HG02973 (cell line): ENCODE measurements around the gene PRKN.

Experiments
- ATAC-seq: cut with Tn5 transposase; IDR thresholded peaks from one replicate; pipeline ENCODE4 v1.9.1; 2021; ENCODE audit warnings: moderate library complexity; ENCODE audit not compliant: unreplicated experiment

Gene PRKN

DNA sequence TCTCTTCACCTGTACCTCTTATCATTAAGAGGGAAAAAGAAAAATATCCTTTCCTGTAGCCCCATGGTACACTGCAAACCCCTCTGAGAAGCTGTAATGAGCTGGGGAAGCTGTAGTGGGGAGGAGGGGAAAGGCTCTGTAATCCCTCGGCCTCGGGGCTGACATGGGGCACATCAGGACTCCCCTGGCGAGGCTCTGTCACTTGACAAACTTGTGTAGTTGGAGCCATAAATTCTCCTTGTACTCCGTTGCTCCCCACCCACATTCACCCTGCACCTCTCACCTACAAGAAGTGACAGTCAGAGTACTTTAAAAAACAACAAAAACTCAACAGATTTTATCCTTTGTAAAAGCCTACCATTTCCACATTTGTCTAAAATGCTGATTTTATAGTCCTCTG, 978.0 kb downstream of the PRKN start:
- no peak for ATAC-seq

DNA sequence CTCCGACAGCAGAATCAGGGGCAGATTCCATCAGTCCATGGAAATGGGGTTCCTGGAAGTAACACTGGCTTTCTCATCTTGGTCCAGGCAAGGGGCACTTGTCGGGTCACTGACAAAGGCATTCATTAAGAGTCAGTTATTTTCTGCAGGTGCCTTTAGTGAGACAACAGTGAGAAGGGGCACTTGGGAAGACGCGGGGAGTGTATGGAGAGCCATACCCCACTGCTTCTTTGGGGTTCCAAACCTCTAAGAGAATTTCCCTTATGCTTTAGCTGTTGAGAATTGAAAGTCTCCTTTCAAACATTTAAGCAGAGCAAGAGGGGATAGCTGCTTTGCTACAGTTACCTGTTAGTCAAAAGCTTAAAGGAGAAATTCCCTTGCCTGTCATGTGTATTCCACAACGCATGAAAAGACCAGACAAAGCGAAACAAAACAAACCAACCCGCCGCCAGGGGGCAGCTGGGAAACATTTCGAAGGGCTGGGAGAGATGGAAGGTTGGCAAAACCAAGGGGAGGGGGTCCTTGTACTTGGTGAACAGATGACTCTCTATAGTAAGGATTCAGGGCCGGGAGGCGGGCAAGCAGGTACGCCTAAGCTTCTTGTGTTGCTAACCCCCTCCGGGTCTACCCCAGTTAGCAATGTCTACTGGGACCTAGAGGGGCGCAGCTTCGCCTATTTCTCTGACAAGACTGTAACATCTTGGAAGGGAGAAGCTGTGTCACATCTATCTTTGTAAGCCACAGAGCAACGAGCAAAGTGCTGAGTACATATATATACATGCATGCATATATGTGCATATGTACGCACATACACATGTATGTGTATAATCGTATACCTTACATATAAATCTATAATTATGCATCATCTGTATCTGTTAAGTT, 978.8 kb downstream of the PRKN start:
- ATAC-seq, result no peak

DNA sequence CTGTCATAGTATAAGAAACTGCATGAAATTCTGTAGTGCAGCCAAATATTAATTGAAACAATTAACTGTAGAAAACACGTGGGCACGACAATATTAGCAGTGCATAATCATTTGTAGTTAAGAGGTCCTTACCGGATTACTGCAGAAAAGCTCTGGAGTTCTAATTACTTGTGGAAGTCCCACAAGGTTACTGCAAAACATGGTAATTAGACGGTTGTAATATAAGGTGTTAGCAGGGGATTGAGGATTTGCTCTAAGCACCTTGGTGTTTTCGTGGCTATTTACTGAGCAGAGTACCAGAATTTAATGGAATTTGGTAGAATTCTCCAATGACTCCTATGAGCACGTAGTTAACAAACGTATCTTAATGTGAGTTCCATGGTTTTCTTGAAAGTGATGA, 980.1 kb downstream of the PRKN start:
- no peak for ATAC-seq

DNA sequence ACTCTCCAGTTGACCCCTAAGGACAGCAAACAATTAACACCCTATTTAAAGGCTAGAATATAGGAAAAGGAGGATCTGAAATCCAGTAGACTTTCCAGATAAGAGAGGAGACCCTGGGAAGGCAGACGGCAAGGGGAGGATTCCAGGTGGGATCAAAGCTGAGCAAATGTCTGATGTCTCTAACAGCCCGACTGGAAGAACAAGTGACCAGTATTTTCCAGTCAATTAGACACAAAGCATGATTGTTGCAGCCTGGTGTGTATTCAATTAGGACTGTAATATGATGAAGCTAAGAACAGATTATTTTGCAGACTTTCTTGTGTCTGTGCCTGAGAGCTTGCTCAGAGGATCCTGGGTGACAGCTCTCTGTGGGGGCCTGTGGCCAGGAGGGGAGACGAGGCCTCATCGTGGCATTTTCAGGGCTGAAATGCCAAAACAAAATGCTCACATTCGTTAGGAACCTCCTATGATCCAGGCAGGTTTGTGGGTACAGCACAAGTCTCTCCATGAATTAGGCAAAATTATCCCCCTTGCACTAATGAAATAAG, 981.9 kb downstream of the PRKN start:
- ATAC-seq, result no peak

DNA sequence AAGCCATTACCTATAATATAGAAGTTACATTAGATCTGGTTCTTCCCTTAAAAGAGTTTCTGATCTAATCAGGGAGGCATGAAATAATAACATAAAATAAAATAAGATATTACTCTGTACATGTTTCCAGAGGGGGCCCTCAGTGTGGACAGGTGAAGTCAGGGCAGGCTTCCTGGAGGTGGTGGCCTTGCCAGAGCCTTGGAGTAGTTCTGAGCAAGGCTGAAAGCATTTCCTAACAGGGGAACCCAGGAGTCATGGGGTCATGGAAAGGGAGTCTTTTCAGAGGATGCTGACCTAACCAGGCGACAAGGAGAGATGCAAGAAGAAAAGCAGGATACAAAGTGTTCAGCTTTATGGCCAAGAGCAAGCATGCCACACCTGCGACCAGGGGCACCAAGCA, 982.4 kb downstream of the PRKN start:
- no peak for ATAC-seq

DNA sequence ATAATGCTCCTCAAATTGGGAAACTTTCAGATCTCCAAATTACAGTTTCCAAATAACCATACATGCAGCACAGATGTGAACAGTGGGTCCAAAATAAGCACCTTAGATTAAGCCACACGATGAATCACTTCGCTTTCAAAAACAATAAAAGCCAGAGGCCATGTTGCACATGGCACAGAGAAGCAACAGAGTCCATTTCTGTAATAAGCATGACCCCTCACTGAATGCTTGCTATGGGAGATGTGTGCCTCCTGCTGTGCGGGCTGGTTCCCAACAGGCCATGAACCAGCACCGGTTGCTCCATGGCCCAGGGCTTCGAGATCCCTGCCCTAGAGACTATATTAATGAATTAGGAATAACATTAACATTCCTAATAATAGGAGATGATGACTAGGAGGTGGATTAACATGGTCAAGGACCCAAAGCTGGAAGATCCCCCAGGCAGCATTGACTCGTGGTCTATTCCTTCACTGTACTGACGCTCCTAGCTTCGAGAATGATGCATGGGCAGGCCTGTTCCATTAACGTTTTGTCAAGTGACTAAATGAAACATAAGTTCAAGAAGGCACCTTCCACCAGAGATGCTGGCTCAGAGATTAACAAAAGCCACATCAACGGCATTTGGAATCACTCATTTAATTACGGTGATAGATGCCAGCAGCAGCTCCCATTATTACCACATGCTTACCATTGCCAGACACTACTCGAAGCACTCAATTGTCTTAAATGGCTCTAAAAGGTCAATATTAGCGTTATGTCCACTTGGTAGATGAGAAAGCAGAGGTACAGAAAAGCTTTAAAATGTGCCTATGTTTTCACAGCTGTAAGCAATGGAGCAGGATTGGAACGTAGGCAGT, 983.1 kb downstream of the PRKN start:
- no peak for ATAC-seq

DNA sequence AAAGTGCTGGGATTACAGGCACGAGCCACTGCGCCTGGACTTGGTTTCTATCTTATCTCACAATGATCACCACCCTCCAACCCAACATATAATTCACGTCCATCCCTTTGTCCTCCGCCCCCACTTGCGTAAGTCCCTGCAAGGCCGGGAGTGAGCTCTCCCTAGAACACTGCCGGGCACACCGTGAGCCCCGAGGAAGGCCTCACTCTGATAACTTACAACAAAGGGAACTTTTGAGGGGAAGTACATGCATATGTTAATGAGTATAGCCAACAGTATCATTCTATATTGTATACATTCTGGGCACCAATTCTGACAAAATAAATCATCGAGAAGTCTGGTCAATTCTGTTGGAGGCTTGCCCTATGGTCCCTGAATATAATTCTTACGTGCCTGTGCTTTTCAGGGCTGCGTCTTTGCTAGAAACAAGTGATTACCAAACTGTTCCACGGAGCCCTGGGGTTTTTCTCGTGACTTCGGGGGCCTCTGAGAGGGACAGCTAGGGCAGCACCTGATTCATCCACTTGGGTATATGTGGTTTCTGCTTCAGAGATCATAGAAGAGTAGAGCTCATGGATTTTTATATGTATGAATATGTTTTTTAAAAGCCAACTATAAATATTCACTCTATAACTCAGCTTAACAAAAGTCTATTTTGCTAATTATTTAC, 983.9 kb downstream of the PRKN start:
- no peak for ATAC-seq

DNA sequence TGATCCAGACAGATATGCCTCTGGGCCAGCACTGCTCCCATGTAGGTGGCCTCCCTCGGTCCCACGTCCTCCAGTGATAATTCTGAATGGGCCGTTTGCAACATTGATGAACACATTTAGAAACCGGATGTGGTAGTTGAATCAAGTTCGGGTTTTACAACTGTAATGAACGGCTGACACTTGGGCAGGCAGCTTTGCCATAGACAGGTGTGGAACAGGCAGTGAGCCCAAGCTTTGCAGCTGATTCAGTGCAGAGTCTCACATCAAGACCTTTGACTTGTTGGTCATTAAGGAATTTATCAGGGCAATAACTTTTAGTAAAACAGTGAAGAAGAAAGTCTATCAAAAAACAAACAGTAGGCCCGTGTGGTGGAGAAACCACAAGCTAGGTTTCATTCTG, 987.1 kb downstream of the PRKN start:
- ATAC-seq, result no peak

DNA sequence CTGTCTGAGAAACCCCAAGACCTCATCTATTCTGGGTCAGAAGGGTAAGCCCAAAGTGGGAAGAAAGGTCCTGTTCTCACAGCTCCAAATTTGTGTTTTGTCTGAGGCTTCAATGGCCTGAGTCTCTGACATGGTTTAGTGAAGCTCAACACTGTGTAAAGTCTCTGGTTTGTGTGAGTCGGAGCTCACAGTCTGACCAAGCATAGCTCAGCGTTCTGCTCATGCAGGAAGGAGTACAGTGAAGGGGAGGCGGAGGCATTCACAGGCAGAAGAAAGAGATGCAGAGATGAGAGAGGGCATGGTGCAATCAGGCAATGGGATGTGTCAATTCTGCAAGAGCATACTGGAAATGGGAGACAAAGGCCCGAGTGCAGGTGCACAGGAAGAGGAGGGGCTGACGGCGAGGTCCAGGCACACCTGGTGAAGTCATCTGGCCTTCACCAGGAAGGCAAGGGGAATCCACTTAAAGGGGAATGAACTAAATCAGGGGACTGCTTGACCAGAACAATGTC, 990.7 kb downstream of the PRKN start:
- ATAC-seq, result no peak

DNA sequence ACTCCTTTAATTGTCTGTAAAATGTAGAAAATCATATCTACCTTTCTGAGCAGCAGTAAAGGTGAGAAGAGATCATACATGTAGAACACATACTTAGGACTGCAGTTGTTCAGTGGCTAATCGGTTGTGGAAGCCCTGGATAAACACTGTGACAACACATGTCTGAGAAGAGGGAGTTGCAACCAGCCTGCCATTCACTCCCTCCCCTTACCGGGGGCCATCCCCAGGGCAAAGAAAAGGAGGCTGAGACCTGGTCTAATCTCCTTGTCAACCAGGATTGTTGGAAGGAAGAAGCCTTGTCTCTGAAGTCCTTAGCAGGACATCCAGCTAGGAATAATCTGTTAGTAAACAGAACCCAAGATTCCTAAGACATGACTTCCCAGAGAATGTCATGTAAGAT, 991.2 kb downstream of the PRKN start:
- no peak for ATAC-seq

DNA sequence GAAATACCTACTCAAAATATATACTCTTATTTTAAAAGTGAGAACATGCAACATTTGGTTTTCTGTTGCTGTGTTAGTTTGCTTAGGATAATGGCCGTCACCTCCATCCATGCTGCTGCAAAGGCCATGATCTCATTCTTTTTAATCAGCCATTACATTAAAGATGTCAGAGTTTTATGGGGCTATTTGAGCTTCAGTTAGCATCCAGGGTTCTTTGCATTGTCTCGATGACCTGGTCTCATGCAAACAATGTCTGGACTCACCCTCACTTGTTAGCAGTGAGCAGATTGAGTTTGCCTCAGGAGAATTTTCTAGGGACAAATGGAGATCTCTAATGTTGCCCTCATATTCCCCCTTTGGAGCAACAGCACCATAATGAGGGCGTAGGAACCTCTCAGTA, 995.0 kb downstream of the PRKN start:
- no peak for ATAC-seq

DNA sequence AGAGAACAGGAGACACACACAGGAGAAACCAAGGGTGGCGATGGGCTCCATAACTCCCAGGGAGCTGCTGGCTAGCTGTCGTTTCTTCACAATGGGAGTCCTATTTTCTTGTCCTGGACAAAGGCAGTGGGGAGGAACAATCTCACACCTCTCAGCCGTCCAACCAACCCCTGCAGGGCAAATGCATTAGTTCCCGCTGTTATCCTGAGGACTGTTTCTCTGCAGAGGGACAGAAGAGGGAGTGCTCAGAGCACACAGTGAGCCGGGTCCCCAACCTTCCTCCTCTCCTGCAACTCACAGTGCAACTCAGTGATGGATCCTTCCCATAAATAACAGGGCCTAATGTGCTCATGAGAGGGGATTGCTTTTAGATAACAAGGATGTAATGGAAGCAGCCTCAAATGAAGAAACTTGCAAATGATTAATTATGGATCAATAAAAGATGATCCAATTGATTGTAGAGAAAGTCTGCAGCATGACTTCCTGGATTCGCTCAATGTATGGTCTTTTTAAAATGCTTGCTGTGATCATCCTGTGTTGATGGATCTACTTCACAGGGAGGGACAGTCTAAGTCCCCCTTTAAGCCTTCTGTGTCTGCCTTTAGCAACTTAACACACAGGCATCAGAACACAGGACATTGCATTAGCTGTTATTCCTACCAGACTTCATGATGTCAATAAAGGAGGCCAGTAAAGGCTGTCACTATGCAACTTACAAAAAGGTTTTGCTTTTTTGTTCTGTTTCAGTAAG, 1000.3 kb downstream of the PRKN start:
- ATAC-seq, result no peak

DNA sequence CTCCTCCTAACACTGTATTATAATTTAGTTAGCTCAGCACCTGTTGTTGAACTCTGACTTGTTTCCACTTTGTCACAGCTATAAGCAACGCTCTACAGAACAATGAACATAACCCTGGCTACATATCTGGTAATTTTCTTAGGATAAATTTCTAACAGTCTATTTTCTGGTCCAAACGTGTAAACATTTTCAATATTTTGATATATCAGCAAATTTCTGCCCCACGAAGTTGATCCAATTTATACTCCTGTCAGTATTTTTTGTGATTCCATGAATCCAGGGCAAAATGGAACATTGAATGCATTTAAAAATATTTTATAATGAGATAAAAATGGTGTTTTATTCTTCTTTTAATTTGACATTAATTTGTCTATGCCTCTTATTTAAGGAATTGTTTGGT, 1005.2 kb downstream of the PRKN start:
- no peak for ATAC-seq

DNA sequence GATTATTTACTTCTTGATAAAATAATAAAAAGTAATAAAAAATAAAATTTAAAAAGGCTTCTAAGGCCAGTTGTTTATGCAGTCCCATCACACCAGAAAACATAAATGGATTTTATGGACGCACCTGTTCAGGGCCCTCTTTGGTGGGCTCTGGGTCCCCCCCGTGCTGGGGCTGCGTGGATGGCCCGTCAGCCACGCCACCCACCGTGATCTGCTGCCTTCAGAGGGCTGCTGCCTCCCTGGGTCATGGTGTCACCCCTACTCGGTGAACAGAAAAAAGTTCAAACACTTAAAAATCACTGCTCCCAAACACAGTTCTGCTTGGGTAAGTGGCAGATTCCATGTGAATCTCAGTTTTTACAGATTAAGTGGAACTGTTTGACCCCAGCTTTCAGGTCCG, 1006.1 kb downstream of the PRKN start:
- no peak for ATAC-seq

DNA sequence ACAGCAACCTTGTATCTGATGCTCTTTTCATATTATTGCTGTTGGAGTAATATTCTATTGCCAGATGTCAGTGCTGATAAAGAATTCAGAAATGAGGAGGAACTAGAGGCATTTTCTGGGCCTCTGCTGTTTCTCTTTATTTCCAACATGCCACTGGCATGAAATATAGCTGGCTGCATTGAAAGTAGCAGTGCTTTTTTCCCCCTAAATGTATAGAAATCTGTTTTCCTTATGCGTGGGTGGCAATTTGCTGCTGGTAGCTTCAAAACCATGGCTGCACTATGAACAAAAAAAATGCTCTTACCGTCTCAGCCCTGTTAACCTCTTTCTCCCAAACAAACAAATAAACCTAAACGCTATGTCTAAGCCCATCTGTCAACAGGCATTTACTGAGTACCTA, 1011.4 kb downstream of the PRKN start:
- no peak for ATAC-seq

DNA sequence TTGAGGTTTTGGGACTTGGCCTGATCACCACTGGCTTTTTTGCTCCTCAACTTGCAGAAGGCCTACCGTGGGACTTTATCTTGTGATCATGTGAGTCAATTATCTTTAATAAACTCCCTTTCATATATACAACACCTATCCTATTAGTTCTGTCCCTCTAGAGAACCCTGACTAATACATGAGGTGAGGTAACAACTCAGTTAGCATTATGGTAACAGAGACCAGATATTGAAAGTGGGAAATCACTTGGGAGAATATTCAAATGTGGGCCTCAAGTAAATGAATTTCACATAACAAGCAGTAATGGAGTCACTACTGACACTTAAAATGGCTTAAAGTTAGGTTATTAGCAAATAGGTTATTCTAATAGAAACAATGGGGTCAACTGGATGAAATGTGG, 1015.6 kb downstream of the PRKN start:
- ATAC-seq, result no peak

DNA sequence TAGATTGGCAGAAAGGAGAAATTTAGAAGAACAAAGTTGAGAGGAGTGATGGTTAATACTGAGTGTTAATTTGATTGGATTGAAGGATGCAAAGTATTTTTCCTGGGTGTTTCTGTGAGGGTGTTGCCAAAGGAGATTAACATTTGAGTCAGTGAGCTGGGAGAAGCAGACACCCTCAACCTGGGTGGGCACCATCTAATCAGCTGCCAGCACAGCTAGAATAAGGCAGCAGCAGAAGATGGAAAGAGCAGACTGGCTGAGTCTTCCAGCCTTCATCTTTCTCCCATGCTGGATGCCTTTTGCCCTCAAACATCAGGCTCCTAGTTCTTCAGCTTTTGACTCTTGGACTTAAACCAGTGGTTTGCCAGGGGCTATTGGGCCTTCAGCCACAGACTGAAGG, 1016.1 kb downstream of the PRKN start:
- ATAC-seq, result no peak

DNA sequence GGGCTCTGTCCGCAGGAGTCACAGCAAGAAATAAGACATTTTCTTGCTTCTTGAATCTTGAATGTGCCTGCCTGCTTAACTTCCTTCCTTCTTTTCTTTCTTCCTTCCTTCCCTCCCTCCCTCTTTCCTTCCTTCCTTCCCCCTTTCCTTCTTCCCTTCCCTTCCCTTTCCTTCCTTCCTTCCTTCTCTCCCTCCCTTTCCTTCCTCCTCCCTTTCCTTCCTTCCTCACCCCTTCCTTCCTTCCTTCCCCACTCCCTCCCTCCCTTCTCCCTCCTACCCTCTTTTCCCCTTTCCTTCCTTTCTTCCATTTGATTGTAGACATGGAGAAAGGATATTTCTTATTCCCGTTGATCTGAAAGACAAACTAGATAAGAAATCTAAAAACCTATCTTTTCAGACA, 1016.9 kb downstream of the PRKN start:
- no peak for ATAC-seq

DNA sequence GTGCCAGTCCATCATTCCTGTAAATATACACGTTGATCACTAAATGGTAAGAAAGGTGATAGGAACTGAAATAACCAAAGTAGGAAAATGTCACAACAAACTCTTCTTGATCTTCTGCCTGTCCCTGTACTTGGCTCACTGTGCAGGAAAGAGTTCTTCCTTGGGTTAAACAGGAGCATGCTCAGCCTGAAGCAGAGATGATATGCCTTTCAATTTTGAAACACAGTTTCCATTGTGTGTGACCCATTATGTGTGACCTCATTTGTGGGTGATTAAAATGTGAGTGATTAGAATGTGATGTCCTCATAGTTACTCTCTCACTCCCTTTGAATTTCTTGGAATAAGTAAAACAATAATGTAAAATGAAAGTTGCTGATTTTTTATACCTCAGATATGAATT, 1026.5 kb downstream of the PRKN start:
- no peak for ATAC-seq

DNA sequence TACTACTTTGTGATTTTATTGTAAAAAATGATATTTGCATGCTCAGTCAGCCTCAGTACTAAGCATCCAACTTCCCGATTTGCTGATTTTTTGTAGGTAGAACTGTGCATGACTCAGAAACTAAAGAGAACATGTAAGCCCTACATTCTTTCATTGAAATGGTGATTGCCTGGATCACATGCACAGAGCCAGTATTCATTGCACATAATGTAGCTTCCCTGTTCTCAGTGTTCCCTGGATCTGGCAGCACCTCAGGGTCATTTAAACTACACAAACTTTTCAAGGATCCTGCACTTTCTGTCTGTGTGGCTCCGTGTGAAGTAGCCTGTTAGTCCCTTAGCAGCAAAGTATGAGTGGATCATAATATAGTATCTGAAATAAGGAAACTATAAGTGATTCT, 1030.8 kb downstream of the PRKN start:
- ATAC-seq, result no peak
